ENCODE data around the gene TEX54.

Gene TEX54

GRCh38 chr11:62782753-62783152, 49.9 kb downstream of the TEX54 start:
- DNase-seq = no peak

Data from NCI-H1436 (cell line).